C1 segment of cervical spinal cord (tissue), 14 donors: ENCODE data around the gene GPR132.
"Not testable (repeated sequence)": the region's sequence is repeated elsewhere in the genome, so short reads cannot be mapped to it uniquely, and the experiment has no call there.

ENCODE experiments used
- DNase-seq, 14 donors: peaks; one replicate each; lab custom pipeline; 2025; lab: John Stamatoyannopoulos, UW

The GPR132 gene

GRCh38 chr14:105042813-105043212 is 22.4 kb downstream of the GPR132 start:
- DNase-seq, result no peak

GRCh38 chr14:105041841-105042765 is 23.1 kb downstream of the GPR132 start:
- DNase-seq, result no peak

GRCh38 chr14:105039458-105040205 is 25.6 kb downstream of the GPR132 start:
- DNase-seq, result no peak

- not testable (repeated sequence) for DNase-seq
Observed at GRCh38 chr14:105035616-105036015, 29.6 kb downstream of the GPR132 start.

- DNase-seq, result no peak
Observed at GRCh38 chr14:105034315-105035039, 30.8 kb downstream of the GPR132 start.

- DNase-seq, result not testable (repeated sequence)
Observed at GRCh38 chr14:105033412-105033900, 31.8 kb downstream of the GPR132 start.

GRCh38 chr14:105032451-105032901 is 32.8 kb downstream of the GPR132 start:
- not testable (repeated sequence) for DNase-seq

- no peak for DNase-seq
Observed at GRCh38 chr14:105030836-105031396, 34.3 kb downstream of the GPR132 start.

GRCh38 chr14:105030194-105030593 is 35.0 kb downstream of the GPR132 start:
- DNase-seq, result no peak

GRCh38 chr14:105029402-105029801 is 35.8 kb downstream of the GPR132 start:
- DNase-seq, result no peak

GRCh38 chr14:105028251-105028927 is 36.8 kb downstream of the GPR132 start:
- DNase-seq, result no peak

GRCh38 chr14:105027718-105028117 is 37.5 kb downstream of the GPR132 start:
- DNase-seq, result not testable (repeated sequence)

- DNase-seq, result no peak
Observed at GRCh38 chr14:105026802-105027563, 38.2 kb downstream of the GPR132 start.

GRCh38 chr14:105026033-105026785 is 39.0 kb downstream of the GPR132 start:
- no peak for DNase-seq

- DNase-seq, result no peak
Observed at GRCh38 chr14:105025429-105025828, 39.8 kb downstream of the GPR132 start.

- DNase-seq, result no peak
Observed at GRCh38 chr14:105023791-105024480, 41.3 kb downstream of the GPR132 start.

GRCh38 chr14:105023144-105023543 is 42.1 kb downstream of the GPR132 start:
- DNase-seq, result no peak

- DNase-seq, result no peak
Observed at GRCh38 chr14:105022276-105022670, 43.0 kb downstream of the GPR132 start.
